Neural progenitor cell (in vitro differentiated cells): ENCODE measurements around the gene AEBP1. TPM values are rescaled to one million over a fixed set of nuclear protein-coding genes. Genes with fewer than 3 reads are reported as not detected.

ENCODE experiments used
- DNase-seq: peaks from one replicate; pipeline ENCODE4 v3.0.0-alpha.2; 2016; ENCODE audit warnings: low spot score
- H2AFZ ChIP-seq: fragments of 200-600 bp; sonication (generic); replicated peaks from 2 replicates; pipeline ENCODE4 v1.6.1; 2016; ENCODE audit warnings: antibody characterized with exemption
- H3F3A ChIP-seq: fragments of 200-600 bp; sonication (generic); 2 replicates; pipeline ENCODE4 v1.6.1; 2016; ENCODE audit warnings: antibody characterized with exemption, low read depth
- H3K27ac ChIP-seq: fragments of 200-600 bp; sonication (generic); 2 replicates; pipeline ENCODE4 v1.5.1; 2016; ENCODE audit warnings: mild to moderate bottlenecking
- H3K27me3 ChIP-seq: fragments of 200-600 bp; sonication (generic); 2 replicates; pipeline ENCODE4 v1.6.1; 2016; ENCODE audit warnings: mild to moderate bottlenecking, moderate library complexity
- H3K36me3 ChIP-seq: fragments of 200-600 bp; sonication (generic); 2 replicates; pipeline ENCODE4 v1.5.1; 2016
- H3K4me1 ChIP-seq: fragments of 200-600 bp; sonication (generic); 2 replicates; pipeline ENCODE4 v1.6.1; 2016; ENCODE audit warnings: mixed run types
- H3K4me2 ChIP-seq: fragments of 200-600 bp; sonication (generic); 2 replicates; pipeline ENCODE4 v1.6.1; 2016
- H3K4me3 ChIP-seq: fragments of 200-600 bp; sonication (generic); 2 replicates; pipeline ENCODE4 v1.5.1; 2016
- H3K79me2 ChIP-seq: fragments of 200-600 bp; sonication (generic); 2 replicates; pipeline ENCODE4 v1.6.1; 2016; ENCODE audit warnings: low read depth
- H3K9ac ChIP-seq: fragments of 200-600 bp; sonication (generic); 2 replicates; pipeline ENCODE4 v1.6.1; 2016
- H3K9me3 ChIP-seq: fragments of 200-600 bp; sonication (generic); 2 replicates; pipeline ENCODE4 v1.5.1; 2016; ENCODE audit warnings: low read depth
- H4K20me1 ChIP-seq: fragments of 200-600 bp; sonication (generic); 2 replicates; pipeline ENCODE4 v1.6.1; 2016; ENCODE audit warnings: low read depth
- H3K27ac Mint-ChIP-seq: 3 replicates; pipeline ENCODE4 v1.8.0; 2021; ENCODE audit warnings: mixed read lengths
- H3K27me3 Mint-ChIP-seq: 2 replicates; pipeline ENCODE4 v1.8.0; 2022; ENCODE audit warnings: low read depth, mild to moderate bottlenecking, inconsistent platforms, moderate library complexity, mixed read lengths; ENCODE audit not compliant: insufficient read depth
- H3K36me3 Mint-ChIP-seq: 3 replicates; pipeline ENCODE4 v1.8.0; 2021; ENCODE audit warnings: mixed read lengths
- H3K4me1 Mint-ChIP-seq: 3 replicates; pipeline ENCODE4 v1.8.0; 2021; ENCODE audit warnings: mixed read lengths
- H3K4me3 Mint-ChIP-seq: 3 replicates; pipeline ENCODE4 v1.8.0; 2021; ENCODE audit warnings: mild to moderate bottlenecking, moderate library complexity, mixed read lengths
- H3K9me3 Mint-ChIP-seq: 3 replicates; pipeline ENCODE4 v1.8.0; 2020; ENCODE audit warnings: mixed read lengths
- EZH2 ChIP-seq: fragments of 200-600 bp; sonication (generic); IDR thresholded peaks from 2 replicates; pipeline ENCODE4 v1.6.1; 2017; ENCODE audit warnings: antibody characterized with exemption, mild to moderate bottlenecking, moderate library complexity
- EZH2phosphoT487 ChIP-seq: fragments of 200-600 bp; sonication (generic); IDR thresholded peaks from 2 replicates; pipeline ENCODE4 v1.6.1; 2017; ENCODE audit warnings: antibody characterized with exemption
- total RNA-seq: library from RNA; depleted of rRNA; stranded (reverse); fragments of >200 nt; gene quantifications from 2 replicates; pipeline ENCODE4 v1.2.3, GENCODE V29; 2015; ENCODE audit warnings: low replicate concordance
- TF ChIP-seq, protein P1 (sequence below): fragments of 200-600 bp; sonication (generic); IDR thresholded peaks from 2 replicates; pipeline ENCODE4 v1.5.1; 2017; ENCODE audit warnings: antibody characterized with exemption, mild to moderate bottlenecking

The AEBP1 gene
- total RNA-seq, 1 donor from 2014 or later: 4.5 TPM

DNA sequence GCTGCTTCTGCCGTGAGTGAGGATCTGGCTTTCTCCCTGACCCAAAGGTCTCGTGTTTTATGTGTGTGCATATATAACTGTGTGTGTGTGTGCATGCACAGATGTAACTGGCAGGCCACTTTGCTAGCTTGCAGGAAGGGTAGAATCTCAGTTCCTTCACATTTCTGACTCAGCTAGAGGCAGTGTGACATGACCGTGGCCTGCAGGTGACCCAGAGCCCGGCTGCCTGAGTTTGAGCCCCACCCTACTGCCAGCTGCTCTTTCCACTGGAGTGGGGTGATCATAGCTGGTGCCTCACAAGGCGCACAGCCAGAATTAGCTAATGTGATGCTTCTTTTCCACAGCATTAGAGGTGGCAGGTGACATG, 46.3 kb downstream of the AEBP1 start:
- Histone ChIP-seq H3K9ac (no peak overlapping the region), H3K27ac (no peak overlapping the region), H3F3A (peaks cover 8% of the 10 kb centered on the region), H3K4me3 (no peak overlapping the region), H3K4me2 (no peak overlapping the region), H2AFZ (no peak overlapping the region), H4K20me1 (no peaks in the 10 kb centered on the region), H3K9me3 (no peaks in the 10 kb centered on the region), H3K36me3 (no peaks in the 10 kb centered on the region), H3K79me2 (no peaks in the 10 kb centered on the region), H3K27me3 (peaks cover 19% of the 10 kb centered on the region), H3K4me1 (peaks cover 17% of the 10 kb centered on the region)
- Mint-ChIP-seq H3K36me3 (no peaks in the 10 kb centered on the region), H3K4me3 (no peak overlapping the region), H3K9me3 (no peaks in the 10 kb centered on the region), H3K4me1 (peaks cover 10% of the 10 kb centered on the region), H3K27ac (no peak overlapping the region), H3K27me3 (peaks cover 9% of the 10 kb centered on the region)
- DNase-seq: no peak
- TF ChIP-seq EZH2 (no peak), EZH2phosphoT487 (no peak)
- TF ChIP-seq, protein P1, sequence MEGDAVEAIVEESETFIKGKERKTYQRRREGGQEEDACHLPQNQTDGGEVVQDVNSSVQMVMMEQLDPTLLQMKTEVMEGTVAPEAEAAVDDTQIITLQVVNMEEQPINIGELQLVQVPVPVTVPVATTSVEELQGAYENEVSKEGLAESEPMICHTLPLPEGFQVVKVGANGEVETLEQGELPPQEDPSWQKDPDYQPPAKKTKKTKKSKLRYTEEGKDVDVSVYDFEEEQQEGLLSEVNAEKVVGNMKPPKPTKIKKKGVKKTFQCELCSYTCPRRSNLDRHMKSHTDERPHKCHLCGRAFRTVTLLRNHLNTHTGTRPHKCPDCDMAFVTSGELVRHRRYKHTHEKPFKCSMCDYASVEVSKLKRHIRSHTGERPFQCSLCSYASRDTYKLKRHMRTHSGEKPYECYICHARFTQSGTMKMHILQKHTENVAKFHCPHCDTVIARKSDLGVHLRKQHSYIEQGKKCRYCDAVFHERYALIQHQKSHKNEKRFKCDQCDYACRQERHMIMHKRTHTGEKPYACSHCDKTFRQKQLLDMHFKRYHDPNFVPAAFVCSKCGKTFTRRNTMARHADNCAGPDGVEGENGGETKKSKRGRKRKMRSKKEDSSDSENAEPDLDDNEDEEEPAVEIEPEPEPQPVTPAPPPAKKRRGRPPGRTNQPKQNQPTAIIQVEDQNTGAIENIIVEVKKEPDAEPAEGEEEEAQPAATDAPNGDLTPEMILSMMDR: no peak

DNA sequence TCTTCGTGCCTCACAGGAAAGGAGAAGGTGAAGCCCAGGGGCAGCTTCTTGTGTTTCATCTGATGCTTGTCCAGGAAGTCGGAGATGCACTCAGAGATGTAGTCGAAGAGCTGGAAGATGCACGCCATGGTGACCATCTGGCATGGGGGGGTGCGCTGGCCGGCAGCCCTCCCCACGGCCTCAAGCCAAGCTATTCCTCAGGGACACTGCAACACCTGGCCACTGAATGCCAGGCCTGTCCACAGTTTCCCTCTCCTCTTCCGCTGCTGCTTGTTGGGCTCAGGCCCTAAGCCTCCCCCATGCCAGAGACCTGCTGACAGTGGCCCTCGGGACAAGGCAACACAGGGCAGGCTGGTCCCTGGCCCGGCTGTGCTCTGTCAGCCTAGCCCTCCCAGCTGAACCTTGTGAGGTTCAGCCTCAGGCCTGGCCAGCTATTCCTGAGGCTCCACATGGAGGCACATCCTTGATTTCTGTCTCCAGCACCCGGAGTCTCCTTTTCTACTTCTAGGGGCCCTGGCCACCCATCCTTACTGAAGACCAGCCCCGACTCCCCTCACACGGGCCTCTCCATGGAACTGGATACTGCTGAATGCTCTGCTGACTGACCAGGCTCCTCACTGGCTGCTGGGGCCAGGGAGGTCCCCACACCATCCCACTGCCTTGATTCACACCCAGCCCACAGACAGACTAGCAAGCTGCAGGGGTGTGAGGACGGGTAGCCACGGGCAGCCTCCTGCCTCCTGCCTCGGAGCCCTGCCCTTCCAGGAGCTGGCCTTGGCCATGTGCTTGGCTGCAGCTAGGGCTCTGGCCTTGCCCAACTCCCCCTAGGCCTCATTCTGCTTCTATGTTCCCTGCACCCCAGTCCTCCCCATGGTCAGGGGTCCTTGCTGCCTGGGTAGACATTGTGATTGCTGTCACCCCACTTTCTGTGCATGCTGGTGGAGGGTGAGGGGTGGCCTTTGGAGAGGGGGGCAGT, 47.1 kb downstream of the AEBP1 start:
- Histone ChIP-seq H3K36me3 (no peaks in the 10 kb centered on the region), H3K9ac (no peak overlapping the region), H3K27me3 (peaks cover 11% of the 10 kb centered on the region), H3K9me3 (no peaks in the 10 kb centered on the region), H4K20me1 (no peaks in the 10 kb centered on the region), H3K4me2 (no peak overlapping the region), H2AFZ (no peak overlapping the region), H3K79me2 (no peaks in the 10 kb centered on the region), H3K27ac (no peak overlapping the region), H3K4me1 (peaks cover 17% of the 10 kb centered on the region), H3K4me3 (no peak overlapping the region), H3F3A (peaks cover 8% of the 10 kb centered on the region)
- DNase-seq: no peak
- peaks cover 10% of the 10 kb centered on the region for H3K4me1 Mint-ChIP-seq
- H3K4me3 Mint-ChIP-seq: no peak overlapping the region
- H3K36me3 Mint-ChIP-seq: no peaks in the 10 kb centered on the region
- no peaks in the 10 kb centered on the region for H3K9me3 Mint-ChIP-seq
- no peak overlapping the region for H3K27ac Mint-ChIP-seq
- peaks cover 9% of the 10 kb centered on the region for H3K27me3 Mint-ChIP-seq
- TF ChIP-seq EZH2 (no peak), EZH2phosphoT487 (no peak)
- TF ChIP-seq, protein P1: no peak

DNA sequence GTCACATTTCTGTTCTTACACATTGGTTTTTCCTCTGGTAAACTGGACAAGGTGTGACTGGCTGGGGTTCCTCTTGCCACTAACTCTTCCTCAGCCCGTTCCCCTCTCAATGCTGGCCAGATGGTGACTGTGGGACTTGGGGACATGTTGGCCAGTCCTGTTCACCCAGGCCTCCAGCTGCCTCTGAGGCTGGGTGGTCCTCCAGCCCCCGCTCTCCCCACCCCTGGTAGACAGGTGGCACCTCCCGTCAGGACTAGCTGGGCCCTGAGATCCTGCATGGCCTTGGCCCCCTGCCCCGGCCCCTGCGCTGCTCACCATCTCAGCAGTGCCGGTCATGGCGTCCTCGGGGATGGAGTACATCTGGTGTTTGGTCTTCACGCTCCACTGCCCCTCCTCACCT, 47.8 kb downstream of the AEBP1 start:
- H3K27me3 Mint-ChIP-seq: peaks cover 9% of the 10 kb centered on the region
- no peak for DNase-seq
- no peak overlapping the region for H3K4me3 ChIP-seq

More for the DNA sequence above, 47.8 kb downstream of the AEBP1 start:
- Mint-ChIP-seq H3K4me1 (peaks cover 9% of the 10 kb centered on the region), H3K9me3 (no peaks in the 10 kb centered on the region), H3K36me3 (no peaks in the 10 kb centered on the region), H3K27ac (no peak overlapping the region), H3K4me3 (no peak overlapping the region)
- Histone ChIP-seq H3K79me2 (no peaks in the 10 kb centered on the region), H3K9me3 (no peaks in the 10 kb centered on the region), H3K9ac (no peak overlapping the region), H4K20me1 (no peaks in the 10 kb centered on the region), H3F3A (peaks cover under 1% of the 10 kb centered on the region), H3K36me3 (no peaks in the 10 kb centered on the region), H2AFZ (no peak overlapping the region), H3K27me3 (peaks cover 4% of the 10 kb centered on the region), H3K4me1 (peaks cover 11% of the 10 kb centered on the region), H3K27ac (no peak overlapping the region), H3K4me2 (no peak overlapping the region)
- TF ChIP-seq, protein P1: no peak
- TF ChIP-seq EZH2 (no peak), EZH2phosphoT487 (no peak)
